K562 (cell line): ENCODE results near the gene ZFAND2A. TPM values are rescaled to one million over a fixed set of nuclear protein-coding genes. Genes with fewer than 3 reads are reported as not detected.

Source experiments
- ARID3B ChIP-seq: fragments of 250-450 bp; sonication (Bioruptor Pico); IDR thresholded peaks from 2 replicates; pipeline ENCODE4 v1.4.0; 2020; ENCODE audit warnings: borderline replicate concordance
- BCOR ChIP-seq: fragments of 450-650 bp; IDR thresholded peaks from 2 replicates; pipeline ENCODE4 v1.6.1; 2016
- CHD4 ChIP-seq: fragments of 200-600 bp; sonication (generic); IDR thresholded peaks from 3 replicates; pipeline ENCODE4 v1.6.1; 2012; ENCODE audit warnings: low read depth, mild to moderate bottlenecking, mixed read lengths, low read length, inconsistent platforms; ENCODE audit not compliant: insufficient read depth, insufficient replicate concordance, poor library complexity, severe bottlenecking
- CREB3L1 ChIP-seq: fragments of 450-650 bp; IDR thresholded peaks from 2 replicates; pipeline ENCODE4 v1.6.1; 2014; ENCODE audit warnings: low read depth, mild to moderate bottlenecking, moderate library complexity, borderline replicate concordance
- E2F6 ChIP-seq, 2 experiments: IDR thresholded peaks; 2 replicates each; pipeline ENCODE4 v1.6.1; 2011; ENCODE audit warnings: borderline replicate concordance in 1 of 2, control low read depth in 1 of 2, low read depth in 1 of 2, low read length in 1 of 2, mild to moderate bottlenecking in 1 of 2, mixed read lengths in 1 of 2, moderate library complexity in 1 of 2; ENCODE audit not compliant: insufficient read depth in 1 of 2, insufficient read length in 1 of 2, poor library complexity in 1 of 2, severe bottlenecking in 1 of 2; ENCODE audit errors: extremely low read depth in 1 of 2
- EP400 ChIP-seq: fragments of 450-650 bp; IDR thresholded peaks from 2 replicates; pipeline ENCODE4 v1.6.1; 2017; ENCODE audit warnings: antibody characterized with exemption, mild to moderate bottlenecking, moderate library complexity
- HDAC1 ChIP-seq, 2 experiments: fragments of 450-650 bp; IDR thresholded peaks; 2 replicates each; pipeline ENCODE4 v1.6.1; 2016 to 2017; ENCODE audit warnings: inconsistent platforms in 1 of 2, mild to moderate bottlenecking in 1 of 2, moderate library complexity in 1 of 2
- HMGN3 ChIP-seq: IDR thresholded peaks from 2 replicates; pipeline ENCODE4 v1.6.1; 2011; ENCODE audit warnings: borderline replicate concordance, low read depth, mild to moderate bottlenecking, mixed read lengths, low read length; ENCODE audit not compliant: insufficient read length; ENCODE audit errors: extremely low read depth
- KDM1A ChIP-seq, 2 experiments: fragments of 450-650 bp; IDR thresholded peaks; 2 replicates each; pipeline ENCODE4 v1.6.1; 2016; ENCODE audit warnings: mild to moderate bottlenecking in 2 of 2
- NFIX ChIP-seq: fragments of 250-450 bp; sonication (Bioruptor Pico); IDR thresholded peaks from 2 replicates; pipeline ENCODE4 v1.4.0; 2020; ENCODE audit warnings: low read depth, mild to moderate bottlenecking, moderate library complexity
- NRF1 ChIP-seq, 2 experiments: fragments of 450-650 bp; IDR thresholded peaks in 1 of 2; conservative IDR thresholded peaks in 1 of 2; 2 replicates each; pipeline ENCODE4 v1.6.1; 2014; ENCODE audit warnings: mild to moderate bottlenecking in 2 of 2
- PCBP2 ChIP-seq: fragments of 200-400 bp; formaldehyde crosslinking; IDR thresholded peaks from 2 replicates; pipeline ENCODE4 v1.6.1; 2018; ENCODE audit warnings: low read length, low read depth, mild to moderate bottlenecking, moderate library complexity; ENCODE audit not compliant: poor library complexity, severe bottlenecking
- POLR2G ChIP-seq: fragments of 200-400 bp; formaldehyde crosslinking; IDR thresholded peaks from 2 replicates; pipeline ENCODE4 v1.6.1; 2017; ENCODE audit warnings: low read depth, mild to moderate bottlenecking, antibody characterized with exemption, low read length, moderate library complexity
- RBBP5 ChIP-seq: fragments of 200-600 bp; sonication (generic); IDR thresholded peaks from 2 replicates; pipeline ENCODE4 v1.6.1; 2012; ENCODE audit warnings: borderline replicate concordance, mild to moderate bottlenecking, low read length, control low read depth, inconsistent platforms; ENCODE audit not compliant: insufficient read depth, poor library complexity, severe bottlenecking
- SIN3A ChIP-seq, 2 experiments: fragments of 150-350 bp in 1 of 2; IDR thresholded peaks; 2 replicates each; pipeline ENCODE4 v1.6.1; 2011 to 2016; ENCODE audit warnings: borderline replicate concordance in 2 of 2, low read depth in 2 of 2, low read length in 2 of 2, mild to moderate bottlenecking in 2 of 2, moderate library complexity in 2 of 2; ENCODE audit not compliant: control insufficient read depth in 1 of 2
- TRIM28 ChIP-seq: fragments of 450-650 bp; IDR thresholded peaks from 2 replicates; pipeline ENCODE4 v1.6.1; 2017
- ZNF41 ChIP-seq: fragments of 250-450 bp; sonication (Bioruptor Pico); conservative IDR thresholded peaks from 2 replicates; pipeline ENCODE4 v1.4.0; 2020; ENCODE audit warnings: mild to moderate bottlenecking
- polyA plus RNA-seq, 8 experiments: library from polyadenylated mRNA; depleted of rRNA in 4 of 8; stranded (reverse) in 5 of 8; unstranded in 3 of 8; fragments of >200 nt; fragmentation: Nextera tagmentation in 2 of 8; fragmentation: Illumina TruSeq in 1 of 8; extraction: Ambion mirVana in 2 of 8; extraction: Trizol in 1 of 8; gene quantifications; 2 replicates each; pipeline versions ENCODE4 v1.2.1 to v1.2.3, GENCODE V29; 2011 to 2014; ENCODE audit warnings: inconsistent platforms in 1 of 8, missing spikeins in 1 of 8
- total RNA-seq, 7 experiments: library from RNA; depleted of rRNA in 6 of 7; stranded (reverse); fragments of >200 nt in 6 of 7; fragmentation: Illumina TruSeq in 2 of 7; extraction: Trizol in 2 of 7; gene quantifications; 2 replicates each; pipeline versions ENCODE4 v1.2.1 to v1.2.3, GENCODE V29; 2011 to 2021; ENCODE audit warnings: low replicate concordance in 1 of 7
- TF ChIP-seq, protein P1 (sequence below): fragments of 250-450 bp; sonication (Bioruptor Pico); IDR thresholded peaks from 2 replicates; pipeline ENCODE4 v1.8.0; 2021; ENCODE audit warnings: borderline replicate concordance, mild to moderate bottlenecking, moderate library complexity; ENCODE audit not compliant: poor library complexity, severe bottlenecking
- TF ChIP-seq, protein P2 (sequence below): conservative IDR thresholded peaks from 2 replicates; pipeline ENCODE4 v1.6.1; 2011; ENCODE audit warnings: low read depth, mild to moderate bottlenecking, low read length; ENCODE audit not compliant: control insufficient read depth

Gene ZFAND2A
- total and polyA plus RNA-seq, 9 of the 15 experiments (the other 6 are each of a cell fraction or from before 2014, with no cell fraction given): 16.8 to 56.8 (median 26.1) TPM

- TF ChIP-seq, protein P1, sequence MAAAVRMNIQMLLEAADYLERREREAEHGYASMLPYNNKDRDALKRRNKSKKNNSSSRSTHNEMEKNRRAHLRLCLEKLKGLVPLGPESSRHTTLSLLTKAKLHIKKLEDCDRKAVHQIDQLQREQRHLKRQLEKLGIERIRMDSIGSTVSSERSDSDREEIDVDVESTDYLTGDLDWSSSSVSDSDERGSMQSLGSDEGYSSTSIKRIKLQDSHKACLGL: peak; percentile 79
- TF ChIP-seq, protein P2, sequence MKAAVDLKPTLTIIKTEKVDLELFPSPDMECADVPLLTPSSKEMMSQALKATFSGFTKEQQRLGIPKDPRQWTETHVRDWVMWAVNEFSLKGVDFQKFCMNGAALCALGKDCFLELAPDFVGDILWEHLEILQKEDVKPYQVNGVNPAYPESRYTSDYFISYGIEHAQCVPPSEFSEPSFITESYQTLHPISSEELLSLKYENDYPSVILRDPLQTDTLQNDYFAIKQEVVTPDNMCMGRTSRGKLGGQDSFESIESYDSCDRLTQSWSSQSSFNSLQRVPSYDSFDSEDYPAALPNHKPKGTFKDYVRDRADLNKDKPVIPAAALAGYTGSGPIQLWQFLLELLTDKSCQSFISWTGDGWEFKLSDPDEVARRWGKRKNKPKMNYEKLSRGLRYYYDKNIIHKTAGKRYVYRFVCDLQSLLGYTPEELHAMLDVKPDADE: peak; percentile 79
- TF ChIP-seq CHD4 (no peak), RBBP5 (peak; percentile 64), BCOR (peak; percentile 39; the same call in 1 of the 2 replicates), NRF1 (conservative IDR thresholded peaks at IDR 0.05 in 1 of 2, IDR thresholded peaks at IDR 0.05 in 1 of 2) (peak in 1 of 2 experiments; percentile 47; a peak in 1 of 4 replicates), NFIX (CRISPR knock-in tag) (no peak), PCBP2 (no peak), KDM1A (IDR thresholded peaks at IDR 0.05) (peak in 1 of 2 experiments; percentile 49; a peak in 1 of 4 replicates), ARID3B (CRISPR knock-in tag) (no peak), HDAC1 (IDR thresholded peaks at IDR 0.05) (peak in 1 of 2 experiments; percentile 39; a peak in 1 of 4 replicates), E2F6 (IDR thresholded peaks at IDR 0.05; ENCODE audit: borderline replicate concordance in 1 of 2, extremely low read depth in 1 of 2, insufficient read depth in 1 of 2, insufficient read length in 1 of 2, low read depth in 1 of 2, low read length in 1 of 2, poor library complexity in 1 of 2, severe bottlenecking in 1 of 2) (peak in 1 of 2 experiments; percentile 34), TRIM28 (peak; percentile 42; the same call in 1 of the 2 replicates), ZNF41 (CRISPR knock-in tag) (no peak), POLR2G (peak; percentile 53; the same call in 1 of the 2 replicates), CREB3L1 (0 out of 2 replicates have a peak, but pooled peaks have one; percentile 11), EP400 (peak; percentile 4; the same call in 1 of the 2 replicates), HMGN3 (peak; percentile 5), SIN3A (IDR thresholded peaks at IDR 0.05; ENCODE audit: borderline replicate concordance in 2 of 2, control insufficient read depth in 1 of 2, low read depth in 2 of 2, low read length in 2 of 2) (peak in 1 of 2 experiments; percentile 95; a peak in 1 of 4 replicates)
Observed at GRCh38 chr7:1137517-1138167, 22.4 kb downstream of the ZFAND2A start (continued).
